RWPE2 (cell line): ENCODE data around the gene PARL.

ENCODE experiments used
- ATAC-seq: fragments of 200-7000 bp; cut with Tn5 transposase; 3 replicates; pipeline ENCODE4 v1.9.1; 2021; ENCODE audit warnings: low read depth
- DNase-seq: peaks from one replicate; pipeline ENCODE4 v3.0.0-alpha.2; 2020; ENCODE audit warnings: low spot score
- H3K27ac ChIP-seq: fragments of 450-650 bp; 2 replicates; pipeline ENCODE4 v1.5.1; 2017; ENCODE audit warnings: mild to moderate bottlenecking; ENCODE audit not compliant: poor library complexity, severe bottlenecking
- H3K27me3 ChIP-seq: fragments of 250-450 bp; sonication (Bioruptor Pico); 2 replicates; pipeline ENCODE4 v1.5.1; 2021; ENCODE audit warnings: mild to moderate bottlenecking, moderate library complexity; ENCODE audit not compliant: insufficient read depth, poor library complexity, severe bottlenecking
- H3K36me3 ChIP-seq: fragments of 250-450 bp; sonication (Bioruptor Pico); 2 replicates; pipeline ENCODE4 v1.5.1; 2020; ENCODE audit warnings: low read depth, mild to moderate bottlenecking, moderate library complexity
- H3K4me1 ChIP-seq: fragments of 250-450 bp; sonication (Bioruptor Pico); 2 replicates; pipeline ENCODE4 v1.5.1; 2021; ENCODE audit warnings: mild to moderate bottlenecking, moderate library complexity; ENCODE audit not compliant: insufficient read depth, poor library complexity, severe bottlenecking
- H3K4me3 ChIP-seq: fragments of 250-450 bp; sonication (Bioruptor Pico); 2 replicates; pipeline ENCODE4 v1.5.1; 2021; ENCODE audit warnings: mild to moderate bottlenecking, moderate library complexity; ENCODE audit not compliant: severe bottlenecking
- H3K9me3 ChIP-seq: fragments of 250-450 bp; sonication (Bioruptor Pico); 2 replicates; pipeline ENCODE4 v1.5.1; 2021; ENCODE audit warnings: mild to moderate bottlenecking, moderate library complexity; ENCODE audit not compliant: severe bottlenecking
- CTCF ChIP-seq: fragments of 450-650 bp; IDR thresholded peaks from one replicate; pipeline ENCODE4 v1.5.1; 2017; ENCODE audit warnings: mild to moderate bottlenecking, moderate library complexity; ENCODE audit not compliant: poor library complexity, severe bottlenecking

The PARL gene

GRCh38 chr3:183818706-183819624 lies 65.7 kb downstream of the PARL start:
- H3K4me3 ChIP-seq, result no peak overlapping the region
- no peaks in the 10 kb centered on the region for H3K9me3 ChIP-seq
- peaks cover 10% of the 10 kb centered on the region; the same call in 1 of the 2 replicates for H3K36me3 ChIP-seq
- DNase-seq (no peak), ATAC-seq (0 out of 3 replicates have a peak, but pooled peaks have one; percentile 3)
- peaks cover 4% of the 10 kb centered on the region for H3K4me1 ChIP-seq
- no peaks in the 10 kb centered on the region for H3K27me3 ChIP-seq
- TF ChIP-seq CTCF, result no peak
- no peak overlapping the region for H3K27ac ChIP-seq

DNA sequence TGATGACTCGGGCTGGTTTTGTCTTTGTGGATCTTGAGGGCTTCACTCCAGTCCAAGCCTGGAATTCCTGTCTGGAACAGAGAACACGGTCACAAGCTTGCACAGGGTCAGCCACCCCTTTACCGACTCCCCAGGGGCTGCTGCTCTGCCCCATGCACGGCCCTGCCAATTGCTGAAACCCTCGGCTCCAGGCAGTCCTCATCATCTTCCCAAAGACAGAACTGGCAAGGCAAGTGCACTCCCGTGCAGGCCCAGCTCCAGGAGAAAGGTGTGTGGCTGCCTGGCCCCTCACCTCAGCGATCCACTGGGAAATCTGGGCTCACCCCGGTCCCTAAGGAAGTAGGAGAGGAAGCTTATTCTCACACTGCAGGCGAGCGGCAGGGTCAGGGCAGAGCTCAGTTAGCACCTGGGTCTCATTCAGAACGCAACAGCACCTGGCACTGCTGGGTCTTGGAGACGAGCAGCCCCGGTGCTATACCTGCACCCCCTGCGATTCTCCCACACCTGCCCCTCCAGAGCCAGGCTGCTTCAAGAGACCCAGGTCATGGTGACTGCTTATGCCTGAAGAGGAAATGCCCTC lies 66.5 kb downstream of the PARL start:
- no peak overlapping the region for H3K4me3 ChIP-seq
- ATAC-seq (no peak), DNase-seq (no peak)
- TF ChIP-seq CTCF, result no peak
- no peak overlapping the region for H3K27ac ChIP-seq
- H3K36me3 ChIP-seq, result peaks cover 10% of the 10 kb centered on the region; the same call in 1 of the 2 replicates
- H3K27me3 ChIP-seq, result no peaks in the 10 kb centered on the region
- H3K9me3 ChIP-seq, result no peaks in the 10 kb centered on the region
- peaks cover 3% of the 10 kb centered on the region for H3K4me1 ChIP-seq

- no peak overlapping the region for H3K4me3 ChIP-seq
- no peaks in the 10 kb centered on the region for H3K27me3 ChIP-seq
- no peak for DNase-seq
- no peak for TF ChIP-seq CTCF
- H3K9me3 ChIP-seq, result no peaks in the 10 kb centered on the region
- H3K4me1 ChIP-seq, result peaks cover 6% of the 10 kb centered on the region
- ATAC-seq, result no peak
- no peak overlapping the region for H3K27ac ChIP-seq
- peaks cover 10% of the 10 kb centered on the region; the same call in 1 of the 2 replicates for H3K36me3 ChIP-seq
These were observed 67.0 kb downstream of the PARL start for GRCh38 chr3:183817639-183818038.

DNA sequence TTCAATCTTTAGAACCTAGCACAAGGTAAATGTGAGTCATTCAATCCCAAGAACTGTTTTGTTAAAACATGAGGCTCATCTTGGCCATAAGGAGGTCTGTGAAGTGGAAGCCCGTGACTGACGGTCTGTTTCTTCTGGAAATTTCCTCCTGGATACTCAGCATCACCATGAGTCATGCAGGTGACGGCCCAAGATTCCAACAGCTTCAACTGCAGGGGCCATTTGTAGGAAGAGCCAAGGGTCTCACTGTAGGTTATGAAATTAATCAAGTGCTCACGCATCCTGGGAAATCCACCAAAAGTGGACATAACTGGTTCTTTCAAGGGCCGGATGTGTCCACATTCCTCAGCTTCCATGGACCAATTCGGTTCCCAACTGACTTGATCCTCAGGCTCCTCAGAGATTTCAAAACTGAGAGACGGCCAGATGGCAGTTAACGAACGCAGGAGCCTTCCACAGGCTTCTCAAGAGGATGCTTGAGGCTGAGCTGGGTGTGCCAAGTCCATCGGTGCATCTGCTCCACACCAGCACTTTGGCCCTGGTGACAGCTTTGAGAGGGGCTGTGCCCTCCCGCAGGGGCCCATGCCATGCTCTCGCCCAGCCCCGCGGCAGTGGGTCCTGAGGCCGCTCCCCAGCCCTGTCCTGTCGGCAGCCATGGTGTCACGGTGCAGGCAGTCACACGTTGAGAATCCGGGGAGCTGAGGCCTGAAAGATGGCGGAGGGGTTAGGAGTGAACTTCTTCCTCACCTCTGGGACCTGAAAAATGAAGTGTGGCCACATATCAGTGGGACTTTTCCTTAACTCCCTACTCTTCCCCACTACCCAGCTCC lies 67.8 kb downstream of the PARL start:
- DNase-seq (no peak), ATAC-seq (no peak)
- H3K4me3 ChIP-seq, result no peak overlapping the region
- peaks cover 15% of the 10 kb centered on the region for H3K36me3 ChIP-seq
- no peaks in the 10 kb centered on the region for H3K27me3 ChIP-seq
- no peaks in the 10 kb centered on the region for H3K9me3 ChIP-seq
- no peak for TF ChIP-seq CTCF
- H3K27ac ChIP-seq, result no peak overlapping the region
- H3K4me1 ChIP-seq, result peaks cover 13% of the 10 kb centered on the region
